HG02571 (cell line): ENCODE results near the gene MYLK2.

Experiments used
- ATAC-seq: cut with Tn5 transposase; IDR thresholded peaks from one replicate; pipeline ENCODE4 v1.9.1; 2021; ENCODE audit warnings: mild to moderate bottlenecking, moderate library complexity; ENCODE audit not compliant: unreplicated experiment

Gene MYLK2

DNA sequence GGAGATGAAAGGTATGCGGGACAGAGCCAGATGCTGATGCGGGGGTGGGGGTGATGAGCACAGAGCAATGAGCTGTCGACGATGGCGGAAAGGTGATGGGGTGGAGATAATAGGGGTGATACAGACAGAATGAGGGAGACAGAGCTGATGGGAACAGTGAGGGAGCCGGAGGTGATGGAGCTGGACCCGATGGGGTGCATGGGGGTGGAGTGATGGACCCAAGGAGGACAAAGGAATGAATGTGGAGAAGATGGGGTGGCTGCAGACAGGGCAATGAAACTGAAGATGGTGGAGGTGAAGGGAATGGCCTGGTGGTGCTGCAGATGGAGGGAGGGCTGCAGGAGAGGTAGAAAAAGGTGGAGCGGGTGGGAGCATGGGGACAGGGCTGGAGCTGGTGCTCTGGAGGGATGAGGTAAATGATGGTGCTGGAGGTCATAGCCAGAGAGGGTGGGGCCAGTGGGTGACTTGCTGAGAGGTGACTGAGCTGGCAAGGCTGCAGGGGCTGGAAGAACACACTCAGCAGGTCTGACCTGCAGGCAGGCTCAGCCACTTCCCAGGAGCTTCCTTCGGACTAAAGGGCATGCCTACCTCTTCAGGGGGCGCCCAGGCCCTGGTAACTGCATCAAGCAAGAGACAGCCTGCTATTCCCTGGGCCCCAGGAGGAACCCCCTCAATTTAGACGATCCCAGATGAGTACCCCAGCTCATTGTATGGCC lies 32.2 kb downstream of the MYLK2 start:
- ATAC-seq = no peak

GRCh38 chr20:31853481-31853880 lies 34.3 kb downstream of the MYLK2 start:
- ATAC-seq = no peak

DNA sequence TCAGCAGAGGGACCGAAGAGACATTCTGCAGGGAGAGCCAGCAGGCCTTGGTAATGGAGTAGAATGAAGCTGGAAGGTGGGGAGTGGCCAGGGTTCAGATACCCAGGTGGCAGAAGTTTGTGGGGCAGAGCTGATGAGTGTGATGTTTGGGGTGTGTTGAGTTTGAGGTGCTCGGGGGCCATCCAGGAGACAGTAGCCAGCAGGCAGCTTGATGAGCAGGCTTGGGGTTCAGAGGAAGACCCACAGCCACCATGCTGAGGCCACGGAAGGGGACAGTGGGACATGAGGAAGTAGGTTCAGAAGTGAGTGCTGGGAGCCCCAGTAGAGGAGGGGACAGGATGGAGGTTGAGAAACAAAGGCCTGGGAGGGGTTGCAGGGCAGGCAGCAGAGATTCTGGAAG lies 37.4 kb downstream of the MYLK2 start:
- ATAC-seq = no peak

DNA sequence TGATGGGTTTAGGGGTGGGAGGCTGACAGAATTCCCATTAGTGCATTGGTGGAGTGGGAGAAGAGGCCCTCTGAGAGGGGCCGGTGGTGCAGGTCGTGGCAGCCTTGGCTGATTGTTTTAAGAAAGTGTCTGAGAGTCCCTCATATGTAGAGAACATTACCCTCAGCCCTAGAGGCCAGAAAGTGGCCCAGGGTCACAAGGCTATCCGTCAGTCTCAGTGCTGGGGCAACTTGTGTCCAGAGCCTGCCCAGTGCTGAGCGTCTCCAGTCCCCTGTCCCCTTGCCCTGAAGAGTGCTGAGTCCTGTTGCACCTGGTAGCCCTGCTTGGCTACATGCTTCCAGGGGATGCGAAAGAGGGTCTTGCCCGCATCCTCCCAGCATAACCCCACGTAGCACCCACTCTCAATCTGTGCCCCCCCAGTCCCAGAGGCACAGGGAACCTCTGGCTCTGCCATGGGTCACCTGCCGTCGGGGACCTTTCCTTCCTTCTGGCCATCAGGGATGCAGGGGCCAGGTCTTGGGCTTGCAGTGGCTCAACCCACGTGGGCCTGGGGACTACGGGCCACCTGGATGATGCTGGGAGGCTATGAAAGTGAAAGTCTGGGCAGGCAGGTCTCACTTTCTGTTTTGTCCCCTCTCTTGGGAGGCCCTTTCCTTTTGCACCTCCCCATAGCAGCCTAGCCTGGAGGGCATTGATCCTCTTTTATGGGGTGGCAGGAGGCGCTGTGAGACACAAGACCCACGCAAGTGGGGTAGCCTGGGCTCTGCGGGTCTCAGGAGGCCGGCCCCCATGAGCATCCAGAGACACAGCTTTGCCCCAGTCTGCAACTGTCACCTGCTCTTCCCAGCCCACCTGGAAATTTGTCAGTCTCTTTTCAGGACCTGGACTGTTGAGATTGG lies 39.0 kb downstream of the MYLK2 start:
- no peak for ATAC-seq

DNA sequence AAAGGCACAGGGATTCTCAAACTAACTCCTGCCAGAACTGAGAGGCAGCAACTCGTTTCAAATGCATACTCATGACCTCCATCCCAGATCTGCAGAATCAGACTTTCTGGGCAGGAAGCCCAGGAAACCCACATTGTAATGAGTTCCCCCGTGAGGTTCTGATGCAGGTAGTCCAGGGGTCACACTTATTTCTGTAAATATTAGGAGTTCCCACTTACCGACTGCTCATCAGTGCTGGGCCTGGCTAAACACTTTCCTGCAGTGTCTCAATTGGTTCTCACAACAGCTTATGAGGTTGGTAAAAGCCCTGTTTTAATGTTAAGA lies 39.6 kb downstream of the MYLK2 start:
- ATAC-seq = no peak

- no peak for ATAC-seq
Measured at GRCh38 chr20:31859266-31859997, 40.3 kb downstream of the MYLK2 start.

- ATAC-seq = no peak
Measured at GRCh38 chr20:31859998-31860380, 40.8 kb downstream of the MYLK2 start.

DNA sequence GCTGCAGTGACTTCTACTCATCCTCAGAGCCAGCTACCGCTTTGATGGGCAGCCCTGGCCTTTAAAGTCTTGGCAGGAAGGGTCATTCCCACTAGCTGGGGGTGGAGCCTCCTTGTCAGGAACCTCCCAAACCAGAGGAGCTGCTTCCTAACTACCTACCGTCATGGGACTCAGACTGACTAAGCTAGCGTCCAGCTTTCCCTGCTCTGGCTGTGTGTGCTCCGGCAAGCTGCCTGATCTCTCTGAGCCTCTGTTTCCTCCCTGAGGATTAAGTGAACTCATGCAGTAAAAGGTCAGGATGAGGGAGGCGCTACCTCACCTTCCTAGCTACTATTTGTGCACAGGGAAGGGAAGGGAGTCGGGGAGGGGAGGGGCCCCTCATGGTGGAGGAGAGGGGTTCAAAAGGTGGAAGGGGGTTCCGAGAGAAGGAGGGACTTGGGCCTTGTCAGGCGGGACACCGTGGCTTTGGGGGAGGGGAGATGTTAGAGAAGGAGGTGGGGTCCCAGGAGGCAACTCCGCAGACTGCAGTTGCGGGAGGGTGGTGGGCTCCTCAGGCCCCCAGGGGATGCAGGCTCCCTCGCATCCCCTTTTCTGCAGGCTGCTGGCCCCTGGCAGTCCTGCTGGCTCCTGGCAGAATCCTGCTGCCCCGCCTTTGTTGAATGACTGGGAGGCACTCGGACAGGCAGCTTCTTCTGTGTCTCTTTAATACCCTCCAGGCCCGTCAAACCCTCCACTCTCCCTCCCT lies 41.4 kb downstream of the MYLK2 start:
- ATAC-seq = no peak

DNA sequence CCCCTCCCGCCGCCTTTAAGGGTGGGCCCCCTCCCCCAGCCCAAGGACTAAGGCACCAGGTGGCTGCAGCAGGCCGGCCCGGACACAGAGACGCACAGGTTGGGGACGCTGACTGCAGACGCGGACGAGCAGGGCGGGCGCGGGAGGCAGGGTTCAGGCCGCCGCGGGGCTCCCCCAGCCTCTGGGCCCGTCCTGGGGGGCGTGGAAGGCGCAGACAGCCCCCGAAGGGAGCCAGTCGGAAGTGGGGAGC lies 41.9 kb downstream of the MYLK2 start:
- ATAC-seq = no peak

GRCh38 chr20:31861385-31862156 lies 42.4 kb downstream of the MYLK2 start:
- no peak for ATAC-seq

- ATAC-seq = no peak
Measured at GRCh38 chr20:31862157-31862470, 43.0 kb downstream of the MYLK2 start.

DNA sequence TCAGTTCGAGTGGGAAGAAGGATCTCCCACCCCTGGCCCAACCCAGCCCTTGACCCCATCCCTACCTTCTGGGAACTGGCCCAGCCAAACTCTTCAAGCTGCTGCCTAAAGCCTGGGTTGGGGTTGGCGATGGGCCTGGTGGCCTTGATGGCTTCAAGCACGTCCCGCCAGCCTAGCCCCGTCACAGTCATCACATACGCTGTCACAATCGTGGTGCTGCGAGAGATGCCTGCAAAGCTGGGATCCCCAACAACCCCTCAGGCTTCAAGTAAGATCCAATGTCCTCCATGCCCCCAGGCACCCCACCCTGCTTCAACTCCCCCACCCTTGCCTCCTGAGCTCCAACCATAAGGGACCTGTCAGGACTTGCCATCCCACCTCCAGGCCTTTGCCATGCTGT lies 43.4 kb downstream of the MYLK2 start:
- ATAC-seq = no peak

- ATAC-seq = no peak
Measured at GRCh38 chr20:31863296-31864085, 44.3 kb downstream of the MYLK2 start.

DNA sequence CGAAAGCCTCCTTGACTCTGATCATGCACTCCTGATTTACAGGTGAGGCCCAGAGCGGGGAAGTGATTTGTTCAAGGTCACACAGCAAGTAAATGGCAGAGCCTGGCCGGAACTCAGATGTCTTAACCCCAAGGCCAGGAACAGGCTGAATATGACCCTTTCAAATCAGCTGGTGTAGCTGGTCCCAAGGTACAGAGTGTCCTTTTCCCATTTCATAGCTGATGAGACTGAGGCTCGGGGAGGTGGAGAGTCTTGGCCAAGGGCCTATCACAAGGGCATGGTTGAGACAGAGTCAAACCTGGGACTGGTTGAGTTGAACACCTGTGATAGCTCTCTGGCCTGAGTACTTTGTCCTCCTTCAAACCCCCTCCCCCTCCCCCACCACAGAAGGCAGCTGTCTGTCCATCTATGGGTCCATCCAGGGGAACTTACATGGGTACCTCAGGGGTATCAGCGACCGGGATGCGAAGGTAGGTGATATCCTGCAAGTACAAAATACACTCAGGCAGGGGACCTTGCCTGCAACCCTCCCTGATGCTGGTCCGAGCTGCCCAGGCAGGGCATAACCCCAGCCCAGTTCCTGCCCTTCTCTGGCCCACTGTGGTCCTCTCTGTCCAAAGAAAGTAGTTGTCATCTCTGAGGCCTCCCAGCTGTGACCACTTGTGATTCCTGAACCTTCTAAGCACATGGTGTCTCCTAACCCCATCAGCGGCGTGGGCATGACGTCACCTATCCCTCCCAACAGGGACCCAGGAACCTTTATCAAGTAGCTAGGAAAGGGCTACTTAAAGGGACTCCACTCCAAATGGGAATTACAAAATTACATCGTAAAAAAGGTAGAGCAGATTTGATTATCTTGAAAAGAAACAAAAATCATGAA lies 45.6 kb downstream of the MYLK2 start:
- ATAC-seq = no peak

DNA sequence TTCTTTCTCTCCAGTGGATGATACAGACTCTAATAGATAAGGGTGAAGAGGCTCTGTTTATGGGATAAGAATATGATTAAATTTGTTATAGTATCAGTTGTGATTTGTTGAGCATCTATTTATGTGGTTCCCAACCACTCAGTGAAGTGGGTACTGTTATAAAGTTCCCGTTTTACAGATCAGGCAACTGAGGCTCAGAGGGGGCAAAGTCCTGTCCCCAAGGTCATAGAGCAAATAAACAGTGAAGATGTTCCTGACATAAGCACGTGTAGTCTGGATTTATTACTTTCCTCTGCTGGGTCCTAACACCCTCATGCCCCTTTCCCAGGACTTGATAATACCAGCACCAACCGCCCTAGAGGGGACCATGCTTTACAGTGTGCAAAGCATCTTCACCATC lies 47.1 kb downstream of the MYLK2 start:
- no peak for ATAC-seq

DNA sequence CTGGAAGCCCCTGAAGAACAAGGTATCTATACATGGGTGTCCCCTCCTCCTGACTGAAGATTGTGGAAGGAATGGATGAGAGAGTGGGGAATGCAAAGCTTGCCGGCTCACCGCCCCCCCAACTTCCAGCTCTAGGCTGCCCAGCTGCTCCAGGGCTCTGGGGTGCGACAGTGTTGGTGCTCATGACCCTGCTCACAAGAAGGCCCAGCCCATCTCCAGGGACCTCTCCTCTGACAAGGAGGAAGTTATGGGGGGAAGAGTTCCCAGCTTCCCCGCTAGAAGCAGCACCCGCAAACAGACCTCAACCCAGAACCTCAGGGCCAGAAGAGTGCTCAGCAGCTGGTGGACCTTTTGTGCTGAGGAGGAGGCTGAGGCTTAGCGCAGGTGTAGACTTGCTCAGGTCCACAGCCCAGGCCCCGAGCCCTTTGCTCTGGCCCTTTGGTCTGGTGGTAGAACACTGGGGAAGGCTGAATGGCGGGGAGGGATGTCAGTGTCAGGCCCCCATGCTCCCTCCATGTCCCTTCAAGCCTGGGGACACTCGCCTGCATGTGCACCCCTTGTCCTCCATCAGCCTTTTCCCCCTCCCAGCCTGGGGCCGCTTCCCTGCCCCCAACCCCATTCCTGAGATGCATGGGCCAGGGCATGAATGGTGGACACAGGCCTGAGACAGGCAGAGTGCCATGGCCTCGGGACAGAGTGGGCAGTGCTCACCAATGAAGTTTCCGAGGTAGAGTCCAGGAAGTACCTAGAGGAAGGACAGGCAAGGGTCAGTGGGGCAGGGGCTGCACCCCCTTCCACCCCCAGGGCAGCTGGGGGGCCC lies 49.9 kb downstream of the MYLK2 start:
- ATAC-seq = no peak

- ATAC-seq = no peak
Measured at GRCh38 chr20:31869673-31869941, 50.5 kb downstream of the MYLK2 start.

- ATAC-seq = no peak
Measured at GRCh38 chr20:31869942-31870725, 51.0 kb downstream of the MYLK2 start, which contains the start of the genes DUSP15 and TTLL9. Gene DUSP15, minus strand, starts transcription at chr20:31870527. Its CDS starts 190 bp downstream, at chr20:31870337. Gene TTLL9, plus strand, starts transcription at chr20:31870634. Its CDS starts 493 bp downstream, at chr20:31871127.
